ENCODE measurements around the gene ZCCHC7. TPM values are rescaled to one million over a fixed set of nuclear protein-coding genes. Genes with fewer than 3 reads are reported as not detected.

The ZCCHC7 gene
- total and polyA plus RNA-seq, 2 experiments from 2014 or later = 15.3 to 19.4 TPM

- no peak overlapping the region for H3K4me2 ChIP-seq (ENCODE audit: unreplicated experiment)
- no peak for DNase-seq
- H3K4me1 ChIP-seq (ENCODE audit: insufficient read depth) = no peaks in the 10 kb centered on the region
- WGBS, 2 experiments (ENCODE audit: low coverage in 1 of 2, low lambda C conversion rate in 2 of 2, missing lambda C conversion rate in 2 of 2) = 98% methylated on average over 5 of the region's 5 CpGs
- no peak overlapping the region for H2AFZ ChIP-seq
- TF ChIP-seq EZH2phosphoT487 (IDR thresholded peaks at IDR 0.05; ENCODE audit: insufficient read depth, low read depth) (no peak), EZH2 (IDR thresholded peaks at IDR 0.05; ENCODE audit: insufficient read depth, poor library complexity, severe bottlenecking) (no peak)
- H3F3A ChIP-seq (ENCODE audit: insufficient read depth) = no peaks in the 10 kb centered on the region
- in situ Hi-C loops (cut with MboI) = loop anchor here (10.0 kb wide), 3 partner anchors 56 to 404 kb away; no protein-coding TSS in a partner anchor
- no peaks in the 10 kb centered on the region for H3K9me2 ChIP-seq (ENCODE audit: insufficient read depth)
- no peaks in the 10 kb centered on the region for H4K20me1 ChIP-seq (ENCODE audit: insufficient read depth)
- no peaks in the 10 kb centered on the region for H3K9me3 ChIP-seq (ENCODE audit: low read depth)
- H3K27ac ChIP-seq = no peak overlapping the region
- H3K79me2 ChIP-seq (ENCODE audit: insufficient read depth) = peaks cover 17% of the 10 kb centered on the region; the same call in 1 of the 2 replicates
- H3K27me3 ChIP-seq (replicated peaks; ENCODE audit: insufficient read depth) = no peaks in the 10 kb centered on the region
- H3K9ac ChIP-seq = no peak overlapping the region
- H3K4me3 ChIP-seq = no peak overlapping the region
- H3K36me3 ChIP-seq (ENCODE audit: low read depth) = no peaks in the 10 kb centered on the region
These were observed 148.8 kb downstream of the ZCCHC7 start for GRCh38 chr9:37269221-37269620.

GRCh38 chr9:37271679-37272078 lies 151.3 kb downstream of the ZCCHC7 start:
- Histone ChIP-seq H3K27ac (no peak overlapping the region), H3K36me3 (ENCODE audit: low read depth) (no peaks in the 10 kb centered on the region), H3K9me2 (ENCODE audit: insufficient read depth) (no peaks in the 10 kb centered on the region), H3K4me3 (no peak overlapping the region), H3K27me3 (replicated peaks; ENCODE audit: insufficient read depth) (no peaks in the 10 kb centered on the region), H3K9me3 (ENCODE audit: low read depth) (no peaks in the 10 kb centered on the region), H4K20me1 (ENCODE audit: insufficient read depth) (no peaks in the 10 kb centered on the region), H3K9ac (no peak overlapping the region), H3F3A (ENCODE audit: insufficient read depth) (no peaks in the 10 kb centered on the region), H2AFZ (no peak overlapping the region), H3K4me2 (ENCODE audit: unreplicated experiment) (no peak overlapping the region), H3K79me2 (ENCODE audit: insufficient read depth) (peaks cover 32% of the 10 kb centered on the region; the same call in 1 of the 2 replicates), H3K4me1 (ENCODE audit: insufficient read depth) (no peaks in the 10 kb centered on the region)
- WGBS, 2 experiments (ENCODE audit: low coverage in 1 of 2, low lambda C conversion rate in 2 of 2, missing lambda C conversion rate in 2 of 2) = 96 to 100% methylated on average over 6 of the region's 6 CpGs
- TF ChIP-seq EZH2 (IDR thresholded peaks at IDR 0.05; ENCODE audit: insufficient read depth, poor library complexity, severe bottlenecking) (no peak), EZH2phosphoT487 (IDR thresholded peaks at IDR 0.05; ENCODE audit: insufficient read depth, low read depth) (no peak)
- in situ Hi-C loops (cut with MboI) = no loop called here
- no peak for DNase-seq

- Histone ChIP-seq H3F3A (ENCODE audit: insufficient read depth) (no peaks in the 10 kb centered on the region), H3K27me3 (replicated peaks; ENCODE audit: insufficient read depth) (no peaks in the 10 kb centered on the region), H3K4me2 (ENCODE audit: unreplicated experiment) (no peak overlapping the region), H3K9ac (no peak overlapping the region), H3K4me3 (no peak overlapping the region), H3K27ac (no peak overlapping the region), H3K79me2 (ENCODE audit: insufficient read depth) (peaks cover 40% of the 10 kb centered on the region; the same call in 1 of the 2 replicates), H3K9me3 (ENCODE audit: low read depth) (no peaks in the 10 kb centered on the region), H3K36me3 (ENCODE audit: low read depth) (no peaks in the 10 kb centered on the region), H2AFZ (no peak overlapping the region), H3K9me2 (ENCODE audit: insufficient read depth) (no peaks in the 10 kb centered on the region), H3K4me1 (ENCODE audit: insufficient read depth) (no peaks in the 10 kb centered on the region), H4K20me1 (ENCODE audit: insufficient read depth) (no peaks in the 10 kb centered on the region)
- in situ Hi-C loops (cut with MboI) = no loop called here
- no peak for DNase-seq
- TF ChIP-seq EZH2phosphoT487 (IDR thresholded peaks at IDR 0.05; ENCODE audit: insufficient read depth, low read depth) (no peak), EZH2 (IDR thresholded peaks at IDR 0.05; ENCODE audit: insufficient read depth, poor library complexity, severe bottlenecking) (no peak)
These were observed 153.2 kb downstream of the ZCCHC7 start for GRCh38 chr9:37273595-37273994.

GRCh38 chr9:37281541-37281940 lies 161.2 kb downstream of the ZCCHC7 start:
- DNase-seq = no peak
- TF ChIP-seq EZH2 (IDR thresholded peaks at IDR 0.05; ENCODE audit: insufficient read depth, poor library complexity, severe bottlenecking) (no peak), EZH2phosphoT487 (IDR thresholded peaks at IDR 0.05; ENCODE audit: insufficient read depth, low read depth) (no peak)
- no peak overlapping the region for H3K27ac ChIP-seq
- in situ Hi-C loops (cut with MboI) = no loop called here
- H3K9me2 ChIP-seq (ENCODE audit: insufficient read depth) = no peaks in the 10 kb centered on the region
- H3K4me2 ChIP-seq (ENCODE audit: unreplicated experiment) = no peak overlapping the region
- peaks cover 27% of the 10 kb centered on the region for H3F3A ChIP-seq (ENCODE audit: insufficient read depth)
- H3K79me2 ChIP-seq (ENCODE audit: insufficient read depth) = peaks cover 37% of the 10 kb centered on the region
- H4K20me1 ChIP-seq (ENCODE audit: insufficient read depth) = no peaks in the 10 kb centered on the region
- no peak overlapping the region for H3K9ac ChIP-seq
- no peaks in the 10 kb centered on the region for H3K36me3 ChIP-seq (ENCODE audit: low read depth)
- H3K9me3 ChIP-seq (ENCODE audit: low read depth) = no peaks in the 10 kb centered on the region
- H3K27me3 ChIP-seq (replicated peaks; ENCODE audit: insufficient read depth) = no peaks in the 10 kb centered on the region
- H3K4me3 ChIP-seq = no peak overlapping the region
- 91 to 93% methylated on average over 2 of the region's 2 CpGs for WGBS, 2 experiments (ENCODE audit: low coverage in 1 of 2, low lambda C conversion rate in 2 of 2, missing lambda C conversion rate in 2 of 2)
- peaks cover 27% of the 10 kb centered on the region for H3K4me1 ChIP-seq (ENCODE audit: insufficient read depth)
- no peak overlapping the region for H2AFZ ChIP-seq

All from GM23248 (cell line).